HG03575 (cell line): ENCODE results near the gene KCNJ5.

Experiments
- ATAC-seq: cut with Tn5 transposase; IDR thresholded peaks from one replicate; pipeline ENCODE4 v1.9.1; 2021; ENCODE audit not compliant: unreplicated experiment, insufficient number of reproducible peaks, low FRiP score; ENCODE audit errors: extremely low read depth

The KCNJ5 gene

DNA sequence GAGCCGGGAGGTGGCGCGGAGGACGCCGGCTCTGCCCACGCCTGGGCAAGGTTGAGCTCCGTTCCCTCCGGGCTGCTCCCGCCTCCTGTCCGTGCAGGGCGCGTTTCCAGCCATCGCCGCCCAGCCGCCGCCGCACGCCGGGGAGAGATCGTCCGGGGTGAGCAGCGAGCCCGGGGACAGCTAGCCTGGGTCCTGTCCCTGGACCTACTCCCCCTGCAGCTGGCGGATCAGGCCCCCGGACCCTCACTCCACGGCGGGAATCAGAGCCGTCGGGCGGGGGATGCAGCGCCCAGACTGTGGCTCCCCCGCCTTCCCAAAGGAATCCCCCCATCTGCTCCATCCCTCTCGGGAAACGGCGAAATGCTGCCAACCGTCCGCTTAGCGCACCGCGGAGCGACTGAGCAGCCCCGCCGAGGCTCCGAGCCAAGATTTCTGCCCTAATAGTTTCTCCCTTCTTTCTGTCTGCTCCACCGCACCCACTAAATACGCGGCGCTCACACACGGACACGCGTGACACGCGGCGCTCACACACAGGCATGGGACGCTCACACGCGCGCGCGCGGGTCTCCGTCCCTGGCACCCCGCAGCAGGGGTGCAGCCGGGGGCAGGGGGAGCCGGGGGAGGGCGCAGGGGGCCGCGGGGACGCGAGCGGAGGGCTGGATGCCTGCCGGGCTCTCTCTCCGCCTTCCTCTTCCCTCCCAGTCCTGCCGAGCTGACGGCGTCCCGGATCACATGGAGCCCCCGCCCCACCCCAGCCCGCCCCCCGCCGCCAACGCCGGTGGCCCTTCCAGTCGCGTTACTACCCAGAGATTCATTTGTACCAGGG is at the start of gene KCNJ5:
KCNJ5 (plus strand) TSS at position 814 of the 826 bp plus-strand sequence. CDS start 19,918 bp downstream, outside the sequence.
- ATAC-seq, result no peak

DNA sequence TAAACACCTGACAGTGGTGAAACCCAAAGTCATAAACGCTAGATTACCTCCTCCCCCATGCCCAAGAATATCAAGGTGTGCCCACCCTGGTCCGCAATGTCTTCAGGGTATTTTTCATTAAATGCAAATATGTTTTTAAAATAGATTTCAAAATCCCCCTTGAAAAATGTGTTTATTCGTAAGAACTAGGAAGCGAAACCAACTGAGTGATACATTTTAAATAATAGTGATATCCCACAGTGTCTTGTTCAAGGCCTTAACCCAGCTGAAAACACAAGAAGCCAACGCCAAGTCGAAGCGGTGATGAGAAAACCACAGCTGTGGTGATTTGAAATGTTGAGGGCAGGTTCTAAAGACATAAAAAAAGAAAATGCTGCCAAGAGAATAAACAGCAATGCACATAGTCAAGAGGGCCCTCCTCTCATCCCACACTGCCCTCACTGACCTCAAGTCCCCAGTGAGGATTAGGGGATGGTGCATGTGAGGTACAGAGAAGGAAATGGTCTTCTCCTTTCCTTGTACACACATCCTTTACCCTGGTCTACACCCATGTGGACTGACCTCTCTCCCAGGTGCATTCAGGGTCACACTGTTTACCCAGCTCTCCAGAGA is 49.6 kb upstream of the KCNJ5 start:
- peak; percentile 38 for ATAC-seq

DNA sequence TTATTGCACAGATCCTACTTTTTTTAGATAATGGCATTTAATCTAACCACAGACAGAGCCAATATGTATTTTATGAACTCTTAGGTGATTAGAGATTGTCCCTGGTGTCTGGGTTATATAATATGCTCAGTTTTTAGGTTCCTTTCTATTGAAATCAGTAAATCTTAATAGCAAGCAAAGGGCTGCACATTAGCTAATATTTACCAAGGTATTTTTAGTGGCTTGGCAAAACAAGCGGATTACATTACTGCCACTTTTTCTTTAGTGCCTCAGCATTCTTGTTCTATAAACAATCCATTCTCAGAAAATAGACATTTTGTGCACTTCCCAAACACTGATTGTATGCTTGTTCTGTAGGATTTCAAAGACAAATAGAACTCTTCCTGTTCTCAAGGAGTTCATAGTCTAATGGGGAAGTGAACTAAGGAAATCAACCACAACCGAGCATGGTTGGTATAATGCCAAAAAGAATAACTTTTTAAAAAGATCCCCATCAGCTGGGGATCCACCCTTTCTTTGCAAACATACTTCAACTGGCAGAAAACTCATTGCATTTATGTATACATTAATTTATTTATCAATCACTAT is 47.9 kb upstream of the KCNJ5 start:
- ATAC-seq, result no peak

DNA sequence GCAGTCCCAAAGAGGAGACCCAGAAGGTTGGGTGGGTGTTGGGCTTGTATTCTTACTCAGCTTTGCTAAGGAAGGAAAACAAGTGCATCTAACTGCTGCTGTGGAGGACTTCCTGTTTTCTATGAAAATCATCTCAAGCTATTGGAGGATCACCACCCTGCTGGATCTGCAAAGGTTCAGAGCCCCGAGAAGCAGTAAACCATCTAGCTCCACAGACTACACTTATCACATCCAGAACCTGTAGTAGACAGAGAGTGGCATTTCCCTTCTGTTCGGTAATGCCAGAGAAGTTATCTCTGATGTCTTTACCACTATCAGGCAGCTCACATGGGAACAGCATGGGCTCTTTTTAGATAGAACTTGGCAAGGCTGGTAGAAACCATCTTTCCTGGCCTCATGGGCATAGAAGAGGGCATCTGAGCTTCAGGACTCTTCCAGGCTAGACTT is 45.8 kb upstream of the KCNJ5 start:
- ATAC-seq, result no peak

DNA sequence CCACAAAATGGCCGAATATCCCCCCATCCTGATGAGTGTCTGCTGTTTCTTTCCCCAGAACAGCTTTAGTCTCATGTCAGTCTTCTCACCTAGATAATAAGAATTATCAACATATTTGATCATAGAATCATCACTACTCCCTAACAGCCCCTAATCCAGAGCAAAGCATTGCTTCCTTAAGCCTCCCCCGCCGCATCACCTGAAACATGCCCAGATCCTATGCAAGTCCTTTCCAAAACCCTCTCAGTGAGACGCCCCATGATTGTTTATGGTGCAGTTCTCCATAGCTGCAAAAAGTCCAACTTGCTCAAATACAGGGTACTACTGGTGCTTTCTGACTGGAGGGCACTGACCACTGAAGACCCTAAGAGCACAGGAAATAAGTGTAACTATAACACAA is 44.2 kb upstream of the KCNJ5 start:
- no peak for ATAC-seq

DNA sequence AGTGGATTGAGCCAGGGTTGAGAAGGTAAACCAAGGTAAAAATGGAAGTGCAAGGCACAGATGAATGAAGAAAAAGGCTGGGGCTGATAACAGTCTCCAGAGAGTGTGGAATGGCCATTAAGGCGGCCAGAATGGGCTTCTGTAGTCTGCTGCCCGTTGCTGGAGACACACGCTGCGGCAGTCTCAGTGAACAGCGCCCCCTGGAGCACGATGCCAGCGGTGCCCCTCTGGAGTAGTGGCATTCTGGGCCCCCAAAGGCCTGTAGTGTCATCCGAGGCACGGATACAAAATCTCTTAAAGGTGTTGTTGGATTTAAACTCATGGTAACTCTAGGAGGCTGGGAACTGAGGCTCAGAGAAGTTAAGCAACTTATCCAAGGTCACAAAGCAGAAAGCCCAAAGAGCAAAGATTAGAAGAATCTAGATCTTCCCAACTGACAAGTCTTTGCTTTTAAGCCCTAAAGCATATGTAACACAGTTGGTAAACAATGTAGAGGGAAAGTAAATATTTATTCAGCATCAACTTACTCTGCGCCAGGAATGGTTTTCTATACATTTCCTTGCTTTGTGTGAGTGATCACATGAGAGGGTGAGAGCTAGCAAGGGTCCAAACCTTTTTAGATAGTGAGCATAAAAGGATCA is 42.2 kb upstream of the KCNJ5 start:
- ATAC-seq, result no peak

DNA sequence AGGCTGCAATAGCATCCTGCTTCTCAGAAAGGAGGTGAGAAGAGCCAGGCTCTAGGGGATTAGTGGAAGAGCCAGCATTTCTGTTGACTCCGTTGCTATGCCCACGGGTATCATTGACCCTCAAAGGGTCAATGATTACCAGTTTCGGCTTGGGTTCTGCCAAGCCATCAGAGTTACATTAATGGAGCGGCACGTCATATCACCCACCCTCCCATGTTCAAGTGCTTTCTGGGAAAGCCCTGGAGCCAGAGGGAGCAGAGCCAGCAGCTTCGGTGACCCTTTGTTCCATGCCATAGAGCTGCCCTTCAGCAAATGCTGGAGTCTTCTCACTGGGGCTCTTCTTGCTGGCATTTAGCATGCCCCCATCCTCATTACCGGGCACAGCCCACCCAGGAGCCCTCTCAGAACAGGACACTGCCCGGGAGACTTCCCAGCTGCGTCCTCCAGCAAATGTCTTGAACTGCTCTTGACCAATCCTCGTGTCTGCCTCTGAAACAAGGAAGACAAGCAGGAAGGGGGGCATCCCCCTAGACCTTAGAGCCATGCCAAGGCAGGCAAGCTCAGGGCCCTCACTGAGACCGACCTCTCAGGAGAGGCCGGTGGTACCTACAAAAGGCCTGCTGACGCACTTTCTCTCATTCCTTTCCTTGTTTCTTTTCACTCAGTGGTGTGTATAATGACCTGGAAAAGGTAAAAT is 38.7 kb upstream of the KCNJ5 start:
- no peak for ATAC-seq

DNA sequence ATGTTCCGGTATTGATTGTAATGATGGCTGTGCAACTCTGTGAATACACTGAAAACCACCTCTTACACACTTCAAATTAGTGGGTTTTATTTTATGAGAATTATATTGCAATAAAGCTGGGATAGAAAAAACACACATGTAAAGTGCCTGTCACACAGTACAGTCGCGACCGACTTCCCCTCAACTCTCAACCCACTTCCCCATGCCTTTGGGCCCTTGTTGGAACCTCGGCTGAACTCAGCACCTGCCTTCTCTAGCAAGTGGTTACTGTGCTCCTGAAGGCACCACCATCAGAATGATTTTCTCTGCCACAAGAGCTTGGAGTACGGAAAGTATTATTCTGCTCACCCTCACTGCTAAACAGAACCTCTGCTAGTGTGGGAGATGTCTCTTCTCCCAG is 37.6 kb upstream of the KCNJ5 start:
- no peak for ATAC-seq

DNA sequence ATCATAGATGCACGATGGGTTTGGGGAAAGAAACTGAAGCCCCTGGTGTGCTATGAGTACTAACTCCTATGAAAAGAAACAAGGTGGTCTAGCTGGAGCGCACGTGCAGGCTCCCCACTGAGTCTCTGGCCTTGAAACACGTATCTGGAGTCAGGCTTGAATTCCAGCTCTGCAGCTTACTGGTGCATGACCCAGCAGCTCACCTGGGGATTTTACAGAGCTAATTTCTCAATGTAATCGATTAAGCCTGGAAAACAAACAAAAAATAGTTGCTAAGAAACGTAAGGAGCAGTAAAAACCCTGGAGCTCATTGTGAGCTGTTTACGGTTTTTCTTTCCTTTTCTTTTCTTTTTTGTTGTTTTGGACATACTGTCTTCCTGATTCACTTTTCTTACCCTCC is 36.3 kb upstream of the KCNJ5 start:
- no peak for ATAC-seq

DNA sequence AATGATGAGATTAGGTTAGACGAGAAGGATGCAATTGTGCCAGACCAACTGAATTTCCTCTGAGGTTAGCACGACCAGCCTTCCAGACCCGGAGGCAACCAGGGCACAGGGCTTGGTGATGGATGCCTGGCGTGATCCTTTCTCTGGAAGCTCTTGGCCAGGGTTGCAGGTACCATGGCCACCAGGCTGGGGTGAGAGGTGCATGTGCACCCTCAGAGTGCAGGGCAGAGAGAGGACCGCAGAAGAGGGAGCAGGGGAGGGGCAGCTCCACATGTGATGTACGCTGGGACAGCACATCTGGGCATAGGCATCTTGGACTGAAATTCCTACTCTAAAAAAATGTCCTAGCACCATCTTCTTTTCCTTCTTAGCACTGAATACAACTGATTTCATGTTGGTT is 34.9 kb upstream of the KCNJ5 start:
- no peak for ATAC-seq

DNA sequence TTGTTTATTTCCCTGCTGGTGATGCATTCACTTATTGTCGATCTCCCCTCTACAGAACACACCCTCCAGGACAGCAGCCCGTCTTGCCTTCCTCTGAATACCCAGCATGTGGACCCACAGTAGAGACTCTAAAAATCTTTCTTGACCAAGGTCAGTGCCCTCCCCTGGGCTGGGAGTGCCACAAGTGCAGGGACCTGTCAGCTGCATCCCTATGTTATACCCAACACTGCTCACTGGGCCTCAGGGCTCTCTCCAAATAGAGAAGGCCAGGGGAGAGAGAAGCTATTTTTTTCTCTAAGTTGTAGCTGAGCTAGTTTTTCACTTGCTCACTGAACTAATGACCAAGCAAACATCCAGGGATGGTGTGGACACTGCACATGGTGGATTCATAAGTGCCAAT is 33.8 kb upstream of the KCNJ5 start:
- ATAC-seq, result no peak

DNA sequence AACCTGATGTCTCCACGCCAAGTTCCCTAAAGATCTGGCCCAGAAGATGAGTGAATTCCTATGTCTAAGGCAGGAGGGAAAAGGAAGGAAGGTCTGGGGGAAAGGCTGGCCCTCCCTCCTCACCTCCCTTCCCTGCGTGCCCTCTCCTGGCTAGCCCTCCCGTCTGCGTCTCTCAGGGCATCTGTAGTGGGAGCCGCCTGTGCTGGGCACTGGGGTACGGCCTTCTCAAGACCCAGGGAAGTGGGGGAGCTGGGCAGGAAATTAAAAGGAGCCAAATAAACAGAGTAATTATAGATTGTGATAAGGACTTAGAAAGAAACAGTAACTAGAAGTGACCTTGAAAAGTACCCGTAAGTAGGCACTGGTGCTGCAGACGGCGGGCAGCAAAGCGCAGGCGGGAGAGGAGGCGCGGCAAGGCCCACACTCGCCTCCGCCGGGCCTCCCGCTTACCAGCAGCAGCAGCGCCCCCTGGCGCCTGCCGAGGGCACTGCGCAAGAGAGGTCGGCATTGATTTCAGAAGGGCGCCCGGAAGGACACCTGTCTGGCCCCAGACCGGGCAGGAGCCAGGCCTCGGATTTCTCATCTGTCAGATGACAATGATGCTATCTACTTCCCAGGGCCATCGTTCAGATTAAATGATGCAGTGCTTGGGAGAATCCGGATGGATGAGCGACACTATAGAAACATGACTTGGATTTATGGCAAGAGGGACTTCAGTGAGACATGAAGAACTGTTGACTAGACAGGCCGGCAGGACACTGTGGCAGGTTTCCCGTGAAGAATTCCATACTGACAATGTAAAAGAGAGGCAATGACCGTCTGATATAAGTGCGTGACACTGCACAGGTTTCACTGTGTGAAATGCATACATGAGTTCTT is 31.4 kb upstream of the KCNJ5 start:
- ATAC-seq, result peak; percentile 44

DNA sequence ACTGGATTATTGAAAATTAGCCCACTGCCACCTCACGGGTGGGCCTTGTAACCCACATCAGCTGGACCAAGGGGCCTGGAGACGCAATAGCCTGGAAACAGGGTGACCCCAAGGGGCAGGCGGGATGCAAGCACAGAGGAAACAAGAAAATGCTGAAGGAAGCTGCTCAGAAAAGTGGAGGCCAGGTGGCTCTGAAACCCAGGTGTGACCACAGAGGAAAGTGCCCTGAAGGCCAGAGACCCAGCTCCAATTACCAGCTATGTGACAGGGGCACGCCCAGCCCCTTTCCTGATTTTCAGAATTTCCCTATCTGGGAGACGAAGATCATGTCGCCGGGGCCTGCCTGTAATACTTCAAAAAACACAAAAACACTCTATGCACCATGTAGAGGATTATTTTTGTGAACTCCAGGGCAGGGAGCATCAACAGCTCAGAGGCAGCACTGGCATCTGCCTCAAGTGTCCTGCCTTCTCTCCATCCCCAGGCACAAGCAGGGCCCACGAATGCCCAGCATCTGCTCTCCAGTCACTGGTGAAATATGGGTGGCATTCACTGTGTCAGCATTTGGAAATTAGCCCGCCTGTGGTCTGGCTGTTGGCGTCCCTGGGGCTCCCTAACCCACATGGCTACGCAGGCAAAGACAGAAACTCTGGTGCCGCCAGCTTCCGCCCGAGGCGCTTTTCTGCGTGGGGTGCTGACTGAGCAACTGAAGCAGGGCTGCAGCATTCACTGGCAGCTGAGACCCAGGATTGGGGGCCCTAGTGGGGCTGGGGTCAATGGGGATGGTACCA is 30.4 kb upstream of the KCNJ5 start:
- ATAC-seq, result no peak

DNA sequence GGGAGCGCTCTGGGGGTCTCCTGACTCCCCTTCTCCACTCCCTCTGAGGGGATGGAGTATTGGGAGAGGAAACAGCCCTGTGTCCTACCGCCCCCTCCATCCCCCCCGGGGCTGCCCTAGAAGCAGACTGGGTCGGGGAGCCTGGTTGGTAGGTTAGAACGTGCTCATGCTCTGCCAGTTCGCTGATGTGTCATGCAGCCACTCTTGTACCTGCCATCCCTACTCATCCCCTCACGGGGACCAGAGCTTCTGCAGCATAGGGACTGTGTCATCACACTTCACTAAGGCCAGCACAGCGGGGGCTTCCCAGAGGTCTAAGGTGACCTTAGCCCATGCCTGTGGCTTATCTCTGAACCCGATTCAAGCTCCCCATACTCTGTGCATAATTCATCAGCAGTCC is 28.8 kb upstream of the KCNJ5 start:
- no peak for ATAC-seq

DNA sequence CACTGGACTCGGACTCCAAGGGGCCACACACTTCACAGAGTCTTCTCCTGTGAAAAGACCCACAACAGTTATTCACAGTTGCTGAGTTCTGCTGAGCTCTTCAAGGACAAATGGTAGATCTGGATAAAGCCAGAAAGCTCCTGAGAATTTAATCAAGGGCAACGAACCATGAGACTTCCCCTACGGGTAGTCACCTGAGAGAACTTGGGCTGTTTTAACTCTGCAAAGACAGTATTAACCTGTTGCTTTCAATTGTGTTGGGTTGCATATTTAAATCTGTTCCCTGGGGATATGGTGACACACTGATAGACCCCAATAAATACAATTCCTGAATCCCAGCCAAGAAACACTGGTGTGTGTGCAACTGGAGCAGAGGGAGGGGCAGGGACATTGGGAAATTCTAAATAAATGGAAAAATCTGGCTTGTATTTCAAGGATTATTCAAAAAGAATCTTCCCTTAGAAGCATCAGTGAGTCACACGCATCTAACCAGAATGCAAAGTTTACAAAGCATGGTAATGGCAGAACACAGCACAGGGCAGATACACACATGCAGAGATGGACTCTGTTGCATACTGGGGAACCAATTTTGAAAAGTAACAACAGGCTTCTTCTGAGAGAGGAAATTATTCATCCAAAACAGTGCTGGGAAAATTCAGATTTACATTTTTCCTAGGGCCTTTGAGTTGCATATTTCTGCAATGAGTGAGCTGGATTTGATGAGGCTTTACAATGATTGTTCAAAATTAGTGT is 28.1 kb upstream of the KCNJ5 start:
- no peak for ATAC-seq

DNA sequence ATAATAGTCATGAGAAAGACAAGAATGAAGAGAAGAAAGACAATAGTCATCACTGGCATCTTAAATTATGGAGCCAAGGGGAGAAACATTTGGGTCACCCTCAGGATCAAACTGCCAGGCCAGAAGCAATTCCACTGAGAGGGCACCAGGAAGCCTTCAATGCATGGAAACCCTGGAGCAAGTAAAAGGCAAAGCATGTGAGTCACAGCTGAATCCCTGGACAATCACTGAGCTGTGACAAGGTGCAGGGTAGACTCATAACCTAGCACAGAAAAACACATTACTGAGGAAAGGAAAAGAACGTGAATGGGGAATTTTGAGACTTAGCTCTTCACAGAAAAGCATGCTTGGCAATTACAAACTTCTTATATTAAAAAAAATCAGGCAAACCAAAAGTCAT is 25.7 kb upstream of the KCNJ5 start:
- no peak for ATAC-seq

DNA sequence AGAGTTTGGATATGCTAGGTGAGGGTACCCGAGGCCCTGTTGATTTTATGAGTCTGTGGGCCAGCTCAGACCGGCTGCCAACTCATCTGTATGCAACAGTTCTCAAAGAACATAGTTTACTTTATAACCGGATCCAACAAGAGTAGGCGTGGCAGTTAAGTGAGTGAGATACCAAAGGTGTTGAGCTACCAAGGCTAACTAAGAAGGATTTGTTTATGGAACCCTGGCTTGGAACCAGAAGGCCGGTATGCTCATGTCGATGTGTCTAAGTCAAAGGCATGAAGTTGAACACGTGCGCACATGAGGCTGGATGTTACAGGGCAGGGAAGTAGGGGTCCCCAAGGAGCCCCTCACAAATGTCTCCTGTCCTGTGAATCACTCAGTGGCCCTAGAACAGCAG is 23.9 kb upstream of the KCNJ5 start, which contains the start of gene KCNJ1:
KCNJ1 (minus strand) TSS at position 20 of the 400 bp plus-strand sequence. CDS start 27,053 bp downstream, outside the sequence.
- ATAC-seq, result no peak
